ENCODE results near the gene PLA2G2C.
"Not testable (repeated sequence)": the region's sequence is repeated elsewhere in the genome, so short reads cannot be mapped to it uniquely, and the experiment has no call there.

The PLA2G2C gene

DNA sequence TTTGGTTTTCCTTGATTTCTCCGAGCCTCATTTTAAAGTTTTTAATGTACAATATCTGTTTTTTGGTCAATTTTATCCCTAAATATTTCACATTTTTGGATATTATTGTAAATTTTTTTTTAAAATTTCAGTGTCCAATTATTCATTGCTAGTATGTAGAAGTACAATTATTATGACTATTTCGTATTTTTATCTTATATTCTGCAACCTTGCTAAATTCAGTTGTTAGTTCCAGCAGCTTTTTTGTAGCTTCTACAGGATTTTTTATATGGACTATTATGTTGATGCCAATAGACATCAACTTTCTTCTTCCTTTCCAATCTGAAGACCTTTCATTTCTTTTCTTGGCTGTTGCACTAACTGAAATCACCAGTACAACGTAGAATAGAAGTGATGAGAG lies 51.3 kb downstream of the PLA2G2C start:
- TF ChIP-seq, protein P1, sequence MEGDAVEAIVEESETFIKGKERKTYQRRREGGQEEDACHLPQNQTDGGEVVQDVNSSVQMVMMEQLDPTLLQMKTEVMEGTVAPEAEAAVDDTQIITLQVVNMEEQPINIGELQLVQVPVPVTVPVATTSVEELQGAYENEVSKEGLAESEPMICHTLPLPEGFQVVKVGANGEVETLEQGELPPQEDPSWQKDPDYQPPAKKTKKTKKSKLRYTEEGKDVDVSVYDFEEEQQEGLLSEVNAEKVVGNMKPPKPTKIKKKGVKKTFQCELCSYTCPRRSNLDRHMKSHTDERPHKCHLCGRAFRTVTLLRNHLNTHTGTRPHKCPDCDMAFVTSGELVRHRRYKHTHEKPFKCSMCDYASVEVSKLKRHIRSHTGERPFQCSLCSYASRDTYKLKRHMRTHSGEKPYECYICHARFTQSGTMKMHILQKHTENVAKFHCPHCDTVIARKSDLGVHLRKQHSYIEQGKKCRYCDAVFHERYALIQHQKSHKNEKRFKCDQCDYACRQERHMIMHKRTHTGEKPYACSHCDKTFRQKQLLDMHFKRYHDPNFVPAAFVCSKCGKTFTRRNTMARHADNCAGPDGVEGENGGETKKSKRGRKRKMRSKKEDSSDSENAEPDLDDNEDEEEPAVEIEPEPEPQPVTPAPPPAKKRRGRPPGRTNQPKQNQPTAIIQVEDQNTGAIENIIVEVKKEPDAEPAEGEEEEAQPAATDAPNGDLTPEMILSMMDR (IDR thresholded peaks at IDR 0.05; ENCODE audit: borderline replicate concordance, control extremely low read depth, extremely low read depth, insufficient read depth, missing control alignments): no peak
- in situ Hi-C loops (cut with MboI; ENCODE audit: low sequenced_read_pairs, unreplicated experiment): no loop called here
- DNase-seq (ENCODE audit: low spot score): no peak

DNA sequence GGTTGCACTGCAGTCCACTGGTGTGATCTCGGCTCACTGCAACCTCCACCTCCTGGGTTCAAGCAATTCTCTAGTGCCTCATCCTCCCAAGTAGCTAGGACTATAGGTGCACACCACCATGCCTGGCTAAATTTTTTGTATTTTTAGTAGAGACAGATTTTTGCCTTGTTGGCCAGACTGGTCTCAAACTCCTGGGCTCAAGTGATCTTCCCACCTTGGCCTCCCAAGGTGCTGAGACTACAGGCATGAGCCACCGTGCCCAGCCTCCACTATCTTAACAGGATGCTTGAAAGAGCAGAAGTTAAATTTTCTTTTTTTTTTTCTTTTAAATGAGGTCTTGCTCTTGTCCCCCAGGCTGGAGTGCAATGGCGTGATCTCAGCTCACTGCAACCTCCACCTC lies 55.8 kb downstream of the PLA2G2C start:
- DNase-seq (ENCODE audit: low spot score); in situ Hi-C loops (cut with MboI; ENCODE audit: low sequenced_read_pairs, unreplicated experiment): not testable (repeated sequence)

DNA sequence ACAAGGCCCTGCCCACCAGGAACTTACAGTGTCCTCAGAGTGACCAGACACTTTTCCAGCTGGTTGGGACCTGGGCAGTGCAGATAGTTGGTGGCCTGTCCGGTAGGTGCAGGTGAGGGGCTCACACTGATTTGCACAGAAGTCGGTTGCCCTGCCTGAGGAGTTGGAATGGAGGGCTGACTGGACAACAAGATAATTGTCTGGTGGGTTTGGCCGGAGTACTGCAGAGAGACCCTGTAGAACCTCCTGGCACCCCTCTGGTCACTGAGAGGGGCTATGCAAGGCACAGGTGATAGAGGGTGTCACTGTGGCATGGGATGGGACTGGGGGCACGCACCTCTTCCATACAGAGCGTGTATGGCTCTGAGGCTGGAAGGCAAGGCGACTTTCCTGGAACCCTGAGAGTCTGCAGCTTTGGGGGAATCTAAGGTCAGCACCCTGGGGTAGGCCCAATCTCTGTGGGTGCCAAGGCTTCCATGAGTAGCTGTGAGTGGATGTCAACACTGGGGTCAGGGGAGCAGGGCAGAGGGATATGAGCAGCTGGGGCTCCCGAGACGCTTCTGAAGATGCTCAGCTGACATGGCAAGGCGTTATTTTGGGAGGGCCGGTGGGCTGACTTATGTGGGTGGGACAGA lies 59.4 kb downstream of the PLA2G2C start:
- TF ChIP-seq, protein P1 (IDR thresholded peaks at IDR 0.05; ENCODE audit: borderline replicate concordance, control extremely low read depth, extremely low read depth, insufficient read depth, missing control alignments): no peak
- no peak for DNase-seq (ENCODE audit: low spot score)
- in situ Hi-C loops (cut with MboI; ENCODE audit: low sequenced_read_pairs, unreplicated experiment): no loop called here

DNA sequence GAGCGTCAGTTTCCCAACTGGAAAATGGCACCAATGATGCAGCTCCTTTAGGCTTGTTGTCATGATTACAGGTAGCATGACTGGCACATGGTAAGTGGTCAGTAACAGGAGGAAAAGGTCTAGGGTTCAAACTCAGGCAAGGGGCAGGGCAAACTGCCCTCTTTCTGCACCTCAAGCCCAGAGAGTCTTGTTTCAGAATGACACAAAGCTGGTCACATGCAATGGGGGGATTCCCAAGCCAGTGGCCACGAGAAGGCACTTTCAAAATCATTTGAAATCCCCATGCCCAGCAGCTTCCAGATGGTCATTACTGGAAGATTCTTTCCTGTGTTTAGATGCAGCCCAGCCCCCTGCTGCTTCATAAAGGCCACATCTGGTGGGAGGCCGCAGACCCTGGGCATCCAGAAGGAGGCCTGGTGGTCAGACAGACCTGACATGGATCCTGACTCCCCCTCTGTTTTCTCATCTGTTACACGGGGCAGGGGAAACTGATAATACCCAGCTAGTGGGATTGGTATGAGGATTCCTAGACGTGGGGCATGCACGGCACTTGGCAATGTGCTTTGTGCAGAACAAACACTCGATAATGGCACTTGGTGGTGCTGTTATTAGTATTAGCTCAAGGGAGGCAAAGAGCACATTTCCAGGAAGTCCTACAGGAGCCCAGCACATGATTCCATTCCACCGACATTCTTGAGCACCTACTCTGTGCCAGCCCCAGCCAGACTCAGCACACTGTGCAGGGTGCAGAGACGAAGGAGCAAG lies 60.1 kb downstream of the PLA2G2C start:
- DNase-seq (ENCODE audit: low spot score): peak; percentile 70
- TF ChIP-seq, protein P1 (IDR thresholded peaks at IDR 0.05; ENCODE audit: borderline replicate concordance, control extremely low read depth, extremely low read depth, insufficient read depth, missing control alignments): no peak
- in situ Hi-C loops (cut with MboI; ENCODE audit: low sequenced_read_pairs, unreplicated experiment): no loop called here

DNA sequence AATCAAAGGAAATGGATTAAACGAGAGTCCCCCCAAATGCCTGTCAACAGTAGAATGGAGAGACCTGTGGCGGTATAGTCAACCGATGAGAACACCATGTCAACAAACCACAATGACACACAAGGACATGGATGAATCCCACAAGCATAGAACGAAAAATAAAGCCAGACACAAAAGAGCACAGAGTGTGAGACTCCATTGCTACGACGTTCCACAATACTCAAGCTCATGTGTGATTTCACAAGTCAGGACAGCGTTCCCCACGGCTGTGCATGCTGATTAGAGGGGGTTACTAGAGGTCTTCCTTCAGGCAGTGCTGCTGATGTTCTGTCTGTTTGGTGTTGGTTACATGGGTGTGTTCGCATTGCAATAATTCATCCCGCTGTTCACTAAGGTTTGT lies 61.2 kb downstream of the PLA2G2C start:
- TF ChIP-seq, protein P1 (IDR thresholded peaks at IDR 0.05; ENCODE audit: borderline replicate concordance, control extremely low read depth, extremely low read depth, insufficient read depth, missing control alignments): no peak
- no peak for DNase-seq (ENCODE audit: low spot score)
- in situ Hi-C loops (cut with MboI; ENCODE audit: low sequenced_read_pairs, unreplicated experiment): no loop called here

DNA sequence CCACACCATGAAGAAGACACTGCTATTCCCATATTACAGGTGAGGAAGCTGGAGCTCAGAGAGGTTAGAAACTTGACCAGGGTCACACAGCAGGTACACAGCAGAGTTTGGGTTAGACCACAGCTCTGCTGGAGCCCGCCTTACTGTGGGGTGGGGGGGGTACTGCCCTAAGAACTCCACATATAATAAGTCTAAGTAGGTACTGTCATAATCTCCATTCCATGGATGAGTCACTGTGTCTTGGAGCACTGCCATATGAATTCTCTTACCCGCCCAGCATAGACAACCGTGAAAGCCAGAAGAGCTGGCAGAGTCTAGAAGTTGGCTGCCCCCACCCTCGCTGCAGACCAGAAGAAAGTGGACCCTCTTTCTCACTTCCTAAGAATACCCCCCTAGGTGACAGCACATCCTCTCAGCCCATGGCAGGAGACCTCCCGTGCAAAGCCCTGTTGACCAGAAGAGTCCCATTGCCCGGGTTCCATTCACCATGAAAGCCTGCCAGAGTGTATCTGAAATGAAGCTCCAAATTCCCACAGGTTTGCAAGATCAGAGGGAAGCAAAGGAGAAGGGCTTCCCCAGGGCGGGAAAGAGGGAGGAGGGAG lies 61.8 kb downstream of the PLA2G2C start:
- in situ Hi-C loops (cut with MboI; ENCODE audit: low sequenced_read_pairs, unreplicated experiment): no loop called here
- DNase-seq (ENCODE audit: low spot score): no peak
- TF ChIP-seq, protein P1 (IDR thresholded peaks at IDR 0.05; ENCODE audit: borderline replicate concordance, control extremely low read depth, extremely low read depth, insufficient read depth, missing control alignments): no peak
